ENCODE data around the gene RPS6KB2. TPM values are rescaled to one million over a fixed set of nuclear protein-coding genes. Genes with fewer than 3 reads are reported as not detected.

The RPS6KB2 gene
- polyA plus RNA-seq, 1 donor (not counting 4 experiments of a cell fraction or from before 2014, with no cell fraction given), result 61.4 TPM

- Histone ChIP-seq H3K4me2 (ENCODE audit: control insufficient read depth, extremely low read depth, insufficient read depth, low read depth, low read length) (no peak overlapping the region), H3K27me3 (ENCODE audit: control insufficient read depth, extremely low read depth, insufficient read depth, low read length) (no peaks in the 10 kb centered on the region), H4K20me1 (ENCODE audit: control insufficient read depth, extremely low read depth, insufficient read depth, low read length) (peaks cover 3% of the 10 kb centered on the region), H3K9me1 (ENCODE audit: control insufficient read depth, extremely low read depth, insufficient read depth, low read length) (no peaks in the 10 kb centered on the region), H3K27ac (ENCODE audit: control insufficient read depth, insufficient read depth, low read length) (no peak overlapping the region), H3K4me3 (ENCODE audit: control insufficient read depth in 2 of 3, extremely low read depth in 1 of 3, insufficient read depth in 2 of 3, low read depth in 1 of 3, low read length in 3 of 3) (no peak overlapping the region), H3K9me3 (ENCODE audit: control insufficient read depth, low read depth, low read length) (no peaks in the 10 kb centered on the region), H3K9ac (ENCODE audit: control insufficient read depth, extremely low read depth, insufficient read depth, low read length) (no peak overlapping the region), H2AFZ (ENCODE audit: control insufficient read depth, low read length) (no peak overlapping the region), H3K79me2 (ENCODE audit: control insufficient read depth, insufficient read depth, low read length) (peaks cover 15% of the 10 kb centered on the region), H3K36me3 (ENCODE audit: control insufficient read depth in 2 of 2, extremely low read depth in 1 of 2, insufficient read depth in 2 of 2, low read length in 2 of 2) (peaks cover 0 to 12% of the 10 kb centered on the region in 2 experiments), H3K4me1 (ENCODE audit: control insufficient read depth, extremely low read depth, insufficient read depth, low read length) (peaks cover 6% of the 10 kb centered on the region)
- dilution Hi-C loops (cut with MboI; ENCODE audit: extremely low pct_ligation_motif_present, low sequenced_read_pairs), result no loop called here
- DNase-seq (ENCODE audit: low read depth, low spot score), result no peak
- no peak for TF ChIP-seq EZH2 (IDR thresholded peaks at IDR 0.05; ENCODE audit: low read length)
- TF ChIP-seq CTCF (optimal IDR thresholded peaks at IDR 0.05 in 1 of 3, IDR thresholded peaks at IDR 0.05 in 1 of 3, conservative IDR thresholded peaks at IDR 0.05 in 1 of 3; ENCODE audit: extremely low read depth in 1 of 3, insufficient read depth in 2 of 3, low read length in 3 of 3), result no peak
- FAIRE-seq, result no peak
Observed at GRCh38 chr11:67441098-67441563, 12.8 kb downstream of the RPS6KB2 start.

- Histone ChIP-seq H3K4me2 (ENCODE audit: control insufficient read depth, extremely low read depth, insufficient read depth, low read depth, low read length) (peak overlapping the region; percentile 89), H3K27me3 (ENCODE audit: control insufficient read depth, extremely low read depth, insufficient read depth, low read length) (no peaks in the 10 kb centered on the region), H3K9me1 (ENCODE audit: control insufficient read depth, extremely low read depth, insufficient read depth, low read length) (no peaks in the 10 kb centered on the region), H3K79me2 (ENCODE audit: control insufficient read depth, insufficient read depth, low read length) (peaks cover 15% of the 10 kb centered on the region), H4K20me1 (ENCODE audit: control insufficient read depth, extremely low read depth, insufficient read depth, low read length) (peaks cover 3% of the 10 kb centered on the region), H3K36me3 (ENCODE audit: control insufficient read depth in 2 of 2, extremely low read depth in 1 of 2, insufficient read depth in 2 of 2, low read length in 2 of 2) (peaks cover 0 to 12% of the 10 kb centered on the region in 2 experiments), H3K27ac (ENCODE audit: control insufficient read depth, insufficient read depth, low read length) (no peak overlapping the region), H3K4me1 (ENCODE audit: control insufficient read depth, extremely low read depth, insufficient read depth, low read length) (peaks cover 6% of the 10 kb centered on the region), H3K9ac (ENCODE audit: control insufficient read depth, extremely low read depth, insufficient read depth, low read length) (no peak overlapping the region), H3K9me3 (ENCODE audit: control insufficient read depth, low read depth, low read length) (no peaks in the 10 kb centered on the region), H2AFZ (ENCODE audit: control insufficient read depth, low read length) (no peak overlapping the region), H3K4me3 (ENCODE audit: control insufficient read depth in 2 of 3, extremely low read depth in 1 of 3, insufficient read depth in 2 of 3, low read depth in 1 of 3, low read length in 3 of 3) (no peak overlapping the region)
- no peak for DNase-seq (ENCODE audit: low read depth, low spot score)
- dilution Hi-C loops (cut with MboI; ENCODE audit: extremely low pct_ligation_motif_present, low sequenced_read_pairs), result no loop called here
- TF ChIP-seq CTCF (optimal IDR thresholded peaks at IDR 0.05 in 1 of 3, IDR thresholded peaks at IDR 0.05 in 1 of 3, conservative IDR thresholded peaks at IDR 0.05 in 1 of 3; ENCODE audit: extremely low read depth in 1 of 3, insufficient read depth in 2 of 3, low read length in 3 of 3), result no peak
- TF ChIP-seq EZH2 (IDR thresholded peaks at IDR 0.05; ENCODE audit: low read length), result no peak
- no peak for FAIRE-seq
Observed at GRCh38 chr11:67441731-67442351, 13.5 kb downstream of the RPS6KB2 start.

All from keratinocyte (primary cell).